DND-41 (cell line): ENCODE measurements around the gene PEX14.

Experiments used
- EZH2 ChIP-seq: IDR thresholded peaks from 3 replicates; pipeline ENCODE4 v1.6.1; 2012; ENCODE audit warnings: borderline replicate concordance, low read depth, mild to moderate bottlenecking, moderate library complexity, low read length, inconsistent platforms; ENCODE audit not compliant: severe bottlenecking
- TF ChIP-seq, protein P1 (sequence below): IDR thresholded peaks from 2 replicates; pipeline ENCODE4 v1.5.1; 2012; ENCODE audit warnings: borderline replicate concordance, low read length, moderate library complexity, mild to moderate bottlenecking; ENCODE audit not compliant: poor library complexity, severe bottlenecking; ENCODE audit errors: extremely low read depth

DNA sequence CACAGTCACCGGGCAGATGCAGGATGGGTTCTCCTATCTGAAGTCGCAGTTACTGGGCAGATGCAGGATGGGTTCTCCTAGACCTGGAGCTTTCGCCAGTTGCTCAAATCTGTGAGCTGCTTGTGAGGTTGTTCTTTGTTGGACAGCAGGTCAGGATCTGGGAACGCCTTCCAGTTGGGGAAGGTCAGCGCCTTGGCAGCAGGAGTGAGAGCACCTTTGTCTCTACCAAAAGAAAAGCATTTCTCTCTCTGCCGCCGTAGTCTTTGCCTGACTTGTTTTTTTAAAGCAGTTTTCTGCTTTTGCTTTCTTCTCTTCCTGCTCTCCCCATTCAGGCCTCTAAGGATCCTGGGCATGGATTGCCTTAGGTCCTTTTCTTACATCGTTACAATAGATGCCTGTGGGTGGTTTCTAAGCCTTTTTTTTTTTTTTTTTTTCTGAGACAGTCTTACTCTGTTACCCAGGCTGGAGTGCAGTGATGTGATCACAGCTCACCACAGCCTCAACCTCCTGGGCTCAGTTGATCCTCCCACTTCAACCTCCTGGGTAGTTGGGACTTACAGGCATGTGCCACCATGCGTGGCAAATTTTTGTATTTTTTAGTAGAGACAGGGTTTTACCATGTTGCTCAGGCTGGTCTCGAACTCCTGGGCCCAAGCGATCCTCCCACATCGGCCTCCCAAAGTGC lies 15.7 kb downstream of the PEX14 start:
- TF ChIP-seq, protein P1, sequence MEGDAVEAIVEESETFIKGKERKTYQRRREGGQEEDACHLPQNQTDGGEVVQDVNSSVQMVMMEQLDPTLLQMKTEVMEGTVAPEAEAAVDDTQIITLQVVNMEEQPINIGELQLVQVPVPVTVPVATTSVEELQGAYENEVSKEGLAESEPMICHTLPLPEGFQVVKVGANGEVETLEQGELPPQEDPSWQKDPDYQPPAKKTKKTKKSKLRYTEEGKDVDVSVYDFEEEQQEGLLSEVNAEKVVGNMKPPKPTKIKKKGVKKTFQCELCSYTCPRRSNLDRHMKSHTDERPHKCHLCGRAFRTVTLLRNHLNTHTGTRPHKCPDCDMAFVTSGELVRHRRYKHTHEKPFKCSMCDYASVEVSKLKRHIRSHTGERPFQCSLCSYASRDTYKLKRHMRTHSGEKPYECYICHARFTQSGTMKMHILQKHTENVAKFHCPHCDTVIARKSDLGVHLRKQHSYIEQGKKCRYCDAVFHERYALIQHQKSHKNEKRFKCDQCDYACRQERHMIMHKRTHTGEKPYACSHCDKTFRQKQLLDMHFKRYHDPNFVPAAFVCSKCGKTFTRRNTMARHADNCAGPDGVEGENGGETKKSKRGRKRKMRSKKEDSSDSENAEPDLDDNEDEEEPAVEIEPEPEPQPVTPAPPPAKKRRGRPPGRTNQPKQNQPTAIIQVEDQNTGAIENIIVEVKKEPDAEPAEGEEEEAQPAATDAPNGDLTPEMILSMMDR, result no peak
- no peak for TF ChIP-seq EZH2
